Stomach (tissue), 9 donors: ENCODE data around the gene CPNE1. TPM values are rescaled to one million over a fixed set of nuclear protein-coding genes. Genes with fewer than 3 reads are reported as not detected.
"Not testable (repeated sequence)": the region's sequence is repeated elsewhere in the genome, so short reads cannot be mapped to it uniquely, and the experiment has no call there.

ENCODE experiments used
- DNase-seq, 2 donors: peaks; one replicate each; pipeline versions ENCODE4 v3.0.0 to v3.0.0-alpha.2; 2013 to 2019
- H3K27ac ChIP-seq, 5 donors: fragments of 200-600 bp in 4 of 5; sonication (generic) in 4 of 5; one replicate each; pipeline ENCODE4 v1.5.1; 2013 to 2019; ENCODE audit warnings: mild to moderate bottlenecking in 1 of 5, moderate library complexity in 1 of 5
- H3K27me3 ChIP-seq, 3 donors: fragments of 200-600 bp; sonication (generic); one replicate each; pipeline ENCODE4 v1.5.1; 2017 to 2019; ENCODE audit warnings: mixed run types in 1 of 3
- H3K36me3 ChIP-seq, 4 donors: fragments of 200-600 bp; sonication (generic); 1 replicate in 3 of 4; 2 replicates in 1 of 4; pipeline ENCODE4 v1.5.1; 2016 to 2019
- H3K4me1 ChIP-seq, 4 donors: fragments of 200-600 bp; sonication (generic); one replicate each; pipeline ENCODE4 v1.5.1; 2016 to 2019
- H3K4me3 ChIP-seq, 4 donors: fragments of 200-600 bp; sonication (generic) in 3 of 4; one replicate each; pipeline ENCODE4 v1.5.1; 2016 to 2019; ENCODE audit warnings: mild to moderate bottlenecking in 1 of 4
- H3K9me3 ChIP-seq, 4 donors: fragments of 200-600 bp; sonication (generic); one replicate each; pipeline ENCODE4 v1.5.1; 2016 to 2019
- EP300 ChIP-seq: sonication (generic); formaldehyde crosslinking; IDR thresholded peaks from one replicate; pipeline ENCODE4 v1.6.1; 2017; ENCODE audit warnings: antibody characterized with exemption
- POLR2A ChIP-seq, 4 donors: fragments of 450-650 bp; IDR thresholded peaks; one replicate each; pipeline ENCODE4 v1.6.1; 2016; ENCODE audit warnings: antibody characterized with exemption in 4 of 4, control low read depth in 2 of 4, mild to moderate bottlenecking in 1 of 4, moderate library complexity in 1 of 4
- POLR2AphosphoS5 ChIP-seq, 3 donors: sonication (generic); formaldehyde crosslinking; IDR thresholded peaks; one replicate each; pipeline ENCODE4 v1.6.1; 2016; ENCODE audit warnings: antibody characterized with exemption in 3 of 3
- WGBS, 5 donors: extraction: QIAGEN DNeasy Blood & Tissue Kit in 3 of 5; methylation state at CpG; one replicate each; pipeline versions ENCODE4 v1.1.5 to v1.1.7; 2013 to 2018; 5-methylcytosine and 5-hydroxymethylcytosine counted together
- intact Hi-C: fragments of 100-400 bp; cut with DNase I; formaldehyde crosslinking; loops from one replicate; pipeline ENCODE4 v1.15.1; 2023; ENCODE audit warnings: low total_unique reads
- polyA plus RNA-seq, 3 donors: library from polyadenylated mRNA; stranded (reverse); fragments of 200-250 nt; gene quantifications; one replicate each; pipeline ENCODE4 v1.2.3, GENCODE V29; 2013
- total RNA-seq, 5 donors: library from RNA; depleted of rRNA; stranded (reverse); fragments of >200 nt; gene quantifications; one replicate each; pipeline versions ENCODE4 v1.1.0 to v1.2.3, GENCODE V29; 2014 to 2016
- TF ChIP-seq, protein P1 (sequence below), 7 experiments: fragments of 450-650 bp in 4 of 7; fragments of 200-600 bp in 3 of 7; sonication (generic) in 3 of 7; IDR thresholded peaks; one replicate each; pipeline ENCODE4 v1.5.1; 2016 to 2019; ENCODE audit warnings: antibody characterized with exemption in 7 of 7, control low read depth in 2 of 7, mild to moderate bottlenecking in 1 of 7
- donor health status: healthy with polysubstance abuse.
- donor health status: Bipolar disorder and iron deficiency.
- donor health status: healthy.

Gene CPNE1
- total and polyA plus RNA-seq, 8 donors, result 67.9 to 172 (median 107) TPM

DNA sequence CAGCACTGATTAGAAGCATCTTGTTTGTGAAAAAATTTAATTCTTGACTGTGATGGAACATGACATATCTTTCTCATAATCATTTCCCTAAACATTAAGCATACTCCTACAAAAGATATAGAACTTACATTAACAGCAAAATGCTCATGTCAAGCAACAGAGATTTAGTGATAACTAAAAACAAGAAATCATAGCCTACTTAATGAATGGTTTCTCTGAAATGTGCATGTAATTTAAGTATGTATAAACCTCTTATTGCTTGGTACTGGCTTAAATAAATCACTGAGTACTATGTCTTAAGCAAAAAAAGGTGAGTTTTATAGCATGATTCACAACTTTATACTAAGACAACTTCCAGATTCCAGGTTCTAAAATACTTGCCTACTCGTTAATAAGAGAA lies 43.8 kb upstream of the CPNE1 start:
- peaks cover 0 to 62% (median 34%) of the 10 kb centered on the region in 4 donors for H3K4me1 ChIP-seq
- no peak for TF ChIP-seq EP300
- TF ChIP-seq POLR2AphosphoS5 (IDR thresholded peaks at IDR 0.05), result no peak
- TF ChIP-seq POLR2A (IDR thresholded peaks at IDR 0.05), result no peak
- TF ChIP-seq, protein P1, sequence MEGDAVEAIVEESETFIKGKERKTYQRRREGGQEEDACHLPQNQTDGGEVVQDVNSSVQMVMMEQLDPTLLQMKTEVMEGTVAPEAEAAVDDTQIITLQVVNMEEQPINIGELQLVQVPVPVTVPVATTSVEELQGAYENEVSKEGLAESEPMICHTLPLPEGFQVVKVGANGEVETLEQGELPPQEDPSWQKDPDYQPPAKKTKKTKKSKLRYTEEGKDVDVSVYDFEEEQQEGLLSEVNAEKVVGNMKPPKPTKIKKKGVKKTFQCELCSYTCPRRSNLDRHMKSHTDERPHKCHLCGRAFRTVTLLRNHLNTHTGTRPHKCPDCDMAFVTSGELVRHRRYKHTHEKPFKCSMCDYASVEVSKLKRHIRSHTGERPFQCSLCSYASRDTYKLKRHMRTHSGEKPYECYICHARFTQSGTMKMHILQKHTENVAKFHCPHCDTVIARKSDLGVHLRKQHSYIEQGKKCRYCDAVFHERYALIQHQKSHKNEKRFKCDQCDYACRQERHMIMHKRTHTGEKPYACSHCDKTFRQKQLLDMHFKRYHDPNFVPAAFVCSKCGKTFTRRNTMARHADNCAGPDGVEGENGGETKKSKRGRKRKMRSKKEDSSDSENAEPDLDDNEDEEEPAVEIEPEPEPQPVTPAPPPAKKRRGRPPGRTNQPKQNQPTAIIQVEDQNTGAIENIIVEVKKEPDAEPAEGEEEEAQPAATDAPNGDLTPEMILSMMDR (IDR thresholded peaks at IDR 0.05), result no peak
- intact Hi-C loops, result no loop called here
- no peaks in the 10 kb centered on the region for H3K9me3 ChIP-seq
- DNase-seq, result no peak
- no peaks in the 10 kb centered on the region for H3K27me3 ChIP-seq
- no peak overlapping the region for H3K27ac ChIP-seq
- H3K36me3 ChIP-seq, result peaks cover 73 to 100% (median 100%) of the 10 kb centered on the region in 4 donors
- 37 to 50% (median 45%) methylated on average over 1 of the region's 1 CpG for WGBS, 5 donors
- H3K4me3 ChIP-seq, result no peak overlapping the region

DNA sequence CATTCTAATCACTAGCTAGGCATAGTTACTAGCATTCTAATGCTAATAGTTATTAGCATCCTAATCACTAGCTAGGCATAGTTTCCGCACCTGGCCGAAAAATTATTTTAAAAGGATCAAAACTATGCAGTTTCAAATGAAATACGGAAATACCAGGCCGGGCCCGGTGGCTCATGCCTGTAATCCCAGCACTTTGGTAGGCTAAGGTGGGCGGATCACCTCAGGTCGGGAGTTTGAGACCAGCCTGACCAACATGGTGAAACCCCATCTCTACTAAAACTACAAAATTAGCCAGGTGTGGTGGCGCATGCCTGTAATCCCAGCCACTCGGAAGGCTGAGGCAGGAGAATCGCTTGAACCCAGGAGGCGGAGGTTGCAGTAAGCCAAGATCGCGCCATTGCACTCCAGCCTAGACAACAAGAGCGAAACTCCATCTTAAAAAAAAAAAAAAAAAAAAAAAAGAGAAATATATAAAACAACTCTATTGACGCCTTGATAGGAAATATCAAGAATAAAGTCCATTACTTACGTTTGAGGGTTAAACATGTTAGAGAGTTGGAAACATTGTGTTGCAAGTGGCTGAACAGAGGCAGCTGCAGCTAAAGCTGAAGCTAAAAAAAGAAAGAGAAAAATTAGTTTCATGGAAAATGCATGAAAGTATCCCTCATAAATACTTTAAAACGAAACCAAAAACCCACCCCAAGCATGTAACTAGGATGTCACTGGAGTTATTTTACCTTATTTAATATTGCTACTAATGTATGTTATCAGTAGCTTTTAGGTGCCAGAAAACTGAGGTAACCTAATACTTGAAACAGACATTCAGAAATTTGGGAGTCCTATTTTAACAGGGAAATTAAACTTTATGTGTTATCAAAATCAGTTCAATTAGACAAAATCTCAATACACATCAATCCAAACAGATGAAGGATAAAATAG lies 42.2 kb upstream of the CPNE1 start:
- intact Hi-C loops, H3K27ac ChIP-seq, H3K9me3 ChIP-seq, H3K4me3 ChIP-seq, H3K27me3 ChIP-seq: not testable (repeated sequence)
- Histone ChIP-seq H3K4me1 (peaks cover 0 to 66% (median 33%) of the 10 kb centered on the region in 4 donors), H3K36me3 (peaks cover 65 to 100% (median 100%) of the 10 kb centered on the region in 4 donors)
- peak in 1 of 2 donors; percentile 21 for DNase-seq
- WGBS, 5 donors, result 90 to 92% (median 90%) methylated on average over 17 of the region's 17 CpGs

DNA sequence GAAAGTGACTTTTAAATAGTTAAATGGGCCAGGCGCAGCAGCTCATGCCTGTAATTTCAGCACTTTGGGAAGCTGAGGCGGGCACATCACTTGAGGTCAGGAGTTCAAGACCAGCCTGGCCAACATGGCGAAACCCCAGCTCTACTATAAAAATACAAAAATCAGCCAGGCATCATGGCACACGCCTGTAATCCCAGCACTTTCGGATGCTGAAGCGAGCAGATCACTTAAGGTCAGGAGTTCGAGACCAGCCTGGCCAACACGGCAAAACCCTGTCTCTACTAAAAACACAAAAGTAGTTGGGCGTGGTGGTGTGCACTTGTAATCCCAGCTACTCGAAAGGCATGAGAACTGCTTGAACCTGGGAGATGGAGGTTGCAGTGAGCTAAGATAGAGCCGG lies 41.2 kb upstream of the CPNE1 start:
- H3K27me3 ChIP-seq, H3K27ac ChIP-seq, DNase-seq, intact Hi-C loops, H3K9me3 ChIP-seq, H3K4me3 ChIP-seq: not testable (repeated sequence)
- 78 to 90% (median 82%) methylated on average over 11 of the region's 11 CpGs for WGBS, 5 donors
- peaks cover 56 to 100% (median 98%) of the 10 kb centered on the region in 4 donors for H3K36me3 ChIP-seq
- peaks cover 0 to 66% (median 31%) of the 10 kb centered on the region in 4 donors for H3K4me1 ChIP-seq

DNA sequence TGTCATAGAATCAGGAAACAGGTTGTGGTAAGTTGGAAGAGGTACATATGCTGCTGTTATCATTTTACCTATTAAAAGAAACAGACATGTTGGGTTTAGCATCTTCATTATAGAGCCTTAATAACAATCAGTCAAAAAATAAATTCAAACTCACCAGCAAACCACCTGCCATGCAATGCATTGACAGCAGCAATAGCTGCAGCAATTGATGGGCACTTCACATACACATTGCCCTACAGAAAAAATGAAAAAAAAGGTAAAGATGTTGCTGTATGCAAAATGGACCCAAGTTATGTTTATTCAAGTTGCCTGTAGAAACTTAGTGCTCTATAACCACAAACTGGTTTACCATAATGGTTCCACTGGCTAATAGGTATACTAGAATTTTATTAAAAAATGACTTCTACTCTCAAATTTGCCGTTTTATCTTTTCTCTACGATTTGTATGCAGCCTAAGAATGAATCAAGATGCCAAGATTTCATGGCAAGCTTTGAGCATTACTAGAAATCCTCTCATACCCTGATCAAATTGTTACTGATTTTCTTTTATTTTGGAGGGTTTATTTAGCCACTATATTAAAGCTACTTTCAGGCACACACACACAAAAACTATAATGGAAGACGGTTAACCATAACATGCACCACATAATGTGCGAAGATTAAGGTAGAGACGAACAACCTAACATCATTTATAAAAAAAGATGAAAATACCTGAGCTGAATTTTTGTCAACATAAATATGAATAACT lies 40.0 kb upstream of the CPNE1 start:
- intact Hi-C loops, result no loop called here
- peaks cover 51 to 89% (median 86%) of the 10 kb centered on the region in 4 donors for H3K36me3 ChIP-seq

More for the DNA sequence above, 40.0 kb upstream of the CPNE1 start:
- H3K4me3 ChIP-seq, result no peak overlapping the region
- WGBS, 5 donors, result 79 to 90% (median 83%) methylated on average over 5 of the region's 5 CpGs
- no peak for TF ChIP-seq EP300
- TF ChIP-seq POLR2A (IDR thresholded peaks at IDR 0.05), result no peak
- TF ChIP-seq, protein P1 (IDR thresholded peaks at IDR 0.05), result no peak
- no peak for DNase-seq
- H3K27me3 ChIP-seq, result no peaks in the 10 kb centered on the region
- no peaks in the 10 kb centered on the region for H3K9me3 ChIP-seq
- no peak overlapping the region for H3K27ac ChIP-seq
- H3K4me1 ChIP-seq, result peaks cover 11 to 66% (median 35%) of the 10 kb centered on the region in 4 donors
